Peyer's patch (tissue), 4 donors: Measurements from ENCODE around the gene SDF2. TPM values are rescaled to one million over a fixed set of nuclear protein-coding genes. Genes with fewer than 3 reads are reported as not detected.
"Not testable (repeated sequence)": the region's sequence is repeated elsewhere in the genome, so short reads cannot be mapped to it uniquely, and the experiment has no call there.

ENCODE experiments used
- DNase-seq, 3 donors: peaks; one replicate each; pipeline ENCODE4 v3.0.0-alpha.2; 2017 to 2019
- H3K27ac ChIP-seq, 4 donors: fragments of 200-600 bp; sonication (generic); one replicate each; pipeline ENCODE4 v1.5.1; 2016 to 2019
- H3K27me3 ChIP-seq, 2 donors: fragments of 200-600 bp; sonication (generic); one replicate each; pipeline ENCODE4 v1.5.1; 2019
- H3K36me3 ChIP-seq, 3 donors: fragments of 200-600 bp; sonication (generic); one replicate each; pipeline ENCODE4 v1.5.1; 2016 to 2019
- H3K4me1 ChIP-seq, 4 donors: fragments of 200-600 bp; sonication (generic); one replicate each; pipeline ENCODE4 v1.5.1; 2016 to 2019
- H3K4me3 ChIP-seq, 4 donors: fragments of 200-600 bp; sonication (generic); 1 replicate in 3 of 4; 2 replicates in 1 of 4; pipeline ENCODE4 v1.5.1; 2016 to 2019; ENCODE audit warnings: mild to moderate bottlenecking in 1 of 4
- H3K9me3 ChIP-seq, 4 donors: fragments of 200-600 bp; sonication (generic); one replicate each; pipeline ENCODE4 v1.5.1; 2016 to 2019; ENCODE audit warnings: mild to moderate bottlenecking in 1 of 4
- POLR2A ChIP-seq, 2 donors: fragments of 450-650 bp; IDR thresholded peaks; one replicate each; pipeline ENCODE4 v1.5.1; 2017; ENCODE audit warnings: antibody characterized with exemption in 2 of 2, mild to moderate bottlenecking in 2 of 2, moderate library complexity in 2 of 2
- total RNA-seq, 4 donors: library from RNA; depleted of rRNA; stranded (reverse); fragments of >200 nt; gene quantifications; one replicate each; pipeline ENCODE4 v1.1.0, GENCODE V29; 2016
- TF ChIP-seq, protein P1 (sequence below), 6 experiments: fragments of 450-650 bp in 4 of 6; fragments of 200-600 bp in 2 of 6; sonication (generic) in 1 of 6; IDR thresholded peaks; one replicate each; pipeline ENCODE4 v1.5.1; 2017 to 2019; ENCODE audit warnings: antibody characterized with exemption in 6 of 6, mild to moderate bottlenecking in 3 of 6, moderate library complexity in 1 of 6

Gene SDF2
- total RNA-seq, 4 donors from 2014 or later, result 39.6 to 60.5 (median 55.9) TPM

DNA sequence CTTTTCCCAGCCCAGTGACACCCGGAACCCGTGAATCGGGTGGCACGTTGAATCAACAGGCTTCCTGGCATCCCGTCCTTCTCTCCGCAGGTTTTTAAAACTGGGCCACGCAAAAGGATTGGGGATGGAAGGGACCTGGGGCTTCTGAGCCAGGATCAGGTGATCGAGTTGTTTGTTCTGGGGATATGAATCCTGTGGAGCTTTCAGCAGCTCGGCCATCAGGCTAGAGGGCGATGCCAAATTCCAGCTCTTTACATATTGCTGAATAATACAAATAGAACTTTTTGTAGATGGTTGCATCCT lies 772 bp upstream of the SDF2 start:
- Histone ChIP-seq H3K4me1 (peaks cover 0 to 33% (median 5%) of the 10 kb centered on the region in 4 donors), H3K36me3 (peaks cover 0 to 39% (median 0%) of the 10 kb centered on the region in 3 donors), H3K27me3 (no peaks in the 10 kb centered on the region), H3K4me3 (peak overlapping the region; percentile 58 to 88 (median 80)), H3K9me3 (no peaks in the 10 kb centered on the region), H3K27ac (peak overlapping the region; percentile 90 to 98 (median 94))
- DNase-seq, result no peak
- TF ChIP-seq, protein P1, sequence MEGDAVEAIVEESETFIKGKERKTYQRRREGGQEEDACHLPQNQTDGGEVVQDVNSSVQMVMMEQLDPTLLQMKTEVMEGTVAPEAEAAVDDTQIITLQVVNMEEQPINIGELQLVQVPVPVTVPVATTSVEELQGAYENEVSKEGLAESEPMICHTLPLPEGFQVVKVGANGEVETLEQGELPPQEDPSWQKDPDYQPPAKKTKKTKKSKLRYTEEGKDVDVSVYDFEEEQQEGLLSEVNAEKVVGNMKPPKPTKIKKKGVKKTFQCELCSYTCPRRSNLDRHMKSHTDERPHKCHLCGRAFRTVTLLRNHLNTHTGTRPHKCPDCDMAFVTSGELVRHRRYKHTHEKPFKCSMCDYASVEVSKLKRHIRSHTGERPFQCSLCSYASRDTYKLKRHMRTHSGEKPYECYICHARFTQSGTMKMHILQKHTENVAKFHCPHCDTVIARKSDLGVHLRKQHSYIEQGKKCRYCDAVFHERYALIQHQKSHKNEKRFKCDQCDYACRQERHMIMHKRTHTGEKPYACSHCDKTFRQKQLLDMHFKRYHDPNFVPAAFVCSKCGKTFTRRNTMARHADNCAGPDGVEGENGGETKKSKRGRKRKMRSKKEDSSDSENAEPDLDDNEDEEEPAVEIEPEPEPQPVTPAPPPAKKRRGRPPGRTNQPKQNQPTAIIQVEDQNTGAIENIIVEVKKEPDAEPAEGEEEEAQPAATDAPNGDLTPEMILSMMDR (IDR thresholded peaks at IDR 0.05), result no peak
- no peak for TF ChIP-seq POLR2A (IDR thresholded peaks at IDR 0.05)

DNA sequence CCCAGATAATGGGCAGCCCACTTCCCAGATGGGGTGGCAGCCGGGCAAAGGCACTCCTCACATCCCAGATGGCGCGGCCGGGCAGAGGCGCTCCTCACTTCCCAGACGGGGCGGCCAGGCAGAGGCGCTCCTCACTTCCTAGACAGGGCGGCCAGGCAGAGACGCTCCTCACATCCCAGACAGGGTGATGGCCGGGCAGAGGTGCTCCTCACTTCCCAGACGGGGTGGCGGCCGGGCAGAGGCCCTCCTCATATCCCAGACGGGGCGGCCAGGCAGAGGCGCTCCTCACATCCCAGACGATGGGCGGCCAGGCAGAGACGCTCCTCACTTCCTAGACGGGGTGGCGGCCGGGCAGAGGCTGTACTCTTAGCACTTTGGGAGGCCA lies 2.2 kb downstream of the SDF2 start:
- not testable (repeated sequence) for H3K27me3 ChIP-seq, DNase-seq, H3K27ac ChIP-seq, H3K4me3 ChIP-seq, H3K9me3 ChIP-seq
- Histone ChIP-seq H3K36me3 (peaks cover 0 to 46% (median 0%) of the 10 kb centered on the region in 3 donors), H3K4me1 (peaks cover 0 to 30% (median 5%) of the 10 kb centered on the region in 4 donors)

DNA sequence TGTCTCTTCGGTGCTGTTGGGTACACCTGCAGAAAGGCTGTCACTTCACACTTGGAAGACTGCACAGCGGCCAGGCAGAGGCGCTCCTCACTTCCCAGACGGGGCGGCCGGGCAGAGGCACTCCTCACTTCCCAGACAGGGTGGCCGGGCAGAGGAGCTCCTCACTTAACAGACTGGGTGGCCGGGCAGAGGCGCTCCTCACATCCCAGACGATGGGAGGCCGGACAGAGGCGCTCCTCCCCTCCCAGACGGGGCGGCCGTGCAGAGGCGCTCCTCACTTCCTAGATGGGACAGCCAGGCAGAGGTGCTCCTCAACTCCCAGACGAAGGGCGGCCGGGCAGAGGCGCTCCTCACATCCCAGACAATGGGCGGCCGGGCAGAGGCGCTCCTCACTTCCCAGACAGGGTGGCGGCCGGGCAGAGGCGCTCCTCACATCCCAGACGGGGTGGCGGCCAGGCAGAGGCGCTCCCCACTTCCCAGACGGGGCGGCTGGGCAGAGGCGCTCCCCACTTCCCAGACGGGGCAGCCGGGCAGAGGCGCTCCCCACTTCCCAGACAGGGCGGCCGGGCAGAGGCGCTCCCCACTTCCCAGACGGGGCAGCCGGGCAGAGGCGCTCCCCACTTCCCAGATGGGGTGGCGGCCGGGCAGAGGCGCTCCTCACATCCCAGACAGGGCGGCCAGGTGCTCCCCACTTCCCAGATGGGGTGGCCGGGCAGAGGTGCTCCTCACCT lies 2.8 kb downstream of the SDF2 start:
- not testable (repeated sequence) for H3K9me3 ChIP-seq, DNase-seq, H3K27me3 ChIP-seq, H3K4me3 ChIP-seq, H3K27ac ChIP-seq
- H3K4me1 ChIP-seq, result peaks cover 0 to 24% (median 5%) of the 10 kb centered on the region in 4 donors
- peaks cover 0 to 46% (median 0%) of the 10 kb centered on the region in 3 donors for H3K36me3 ChIP-seq

DNA sequence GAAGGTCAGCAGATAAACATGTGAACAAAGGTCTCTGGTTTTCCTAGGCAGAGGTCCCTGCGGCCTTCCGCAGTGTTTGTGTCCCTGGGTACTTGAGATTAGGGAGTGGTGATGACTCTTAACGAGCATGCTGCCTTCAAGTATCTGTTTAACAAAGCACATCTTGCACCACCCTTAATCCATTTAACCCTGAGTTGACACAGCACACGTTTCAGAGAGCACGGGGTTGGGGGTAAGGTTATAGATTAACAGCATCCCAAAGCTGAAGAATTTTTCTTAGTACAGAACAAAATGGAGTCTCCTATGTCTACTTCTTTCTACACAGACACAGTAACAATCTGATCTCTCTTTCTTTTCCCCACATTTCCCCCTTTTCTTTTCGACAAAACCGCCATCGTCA lies 3.4 kb downstream of the SDF2 start:
- H3K27me3 ChIP-seq, H3K27ac ChIP-seq, H3K4me3 ChIP-seq, H3K9me3 ChIP-seq, DNase-seq: not testable (repeated sequence)
- peaks cover 0 to 50% (median 0%) of the 10 kb centered on the region in 3 donors for H3K36me3 ChIP-seq
- peaks cover 0 to 18% (median 5%) of the 10 kb centered on the region in 4 donors for H3K4me1 ChIP-seq

DNA sequence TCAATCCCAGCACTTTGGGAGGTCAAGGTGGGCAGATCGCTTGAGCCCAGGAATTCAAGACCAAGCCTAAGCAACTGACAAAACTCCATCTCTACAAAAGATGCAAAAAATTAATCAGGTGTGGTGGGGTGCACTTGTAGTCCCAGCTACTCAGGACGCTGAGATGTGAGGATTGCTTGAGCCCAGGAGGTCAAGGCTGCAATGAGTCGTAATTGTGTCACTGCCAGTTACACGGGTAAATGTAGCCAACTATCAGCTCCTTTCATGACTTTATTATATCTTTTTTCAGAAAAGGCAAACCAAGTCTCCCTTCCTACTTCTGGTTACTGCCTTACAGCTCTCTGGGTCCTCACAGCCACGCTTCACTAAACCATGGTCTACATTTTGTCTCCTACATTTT lies 4.0 kb downstream of the SDF2 start:
- no peak overlapping the region for H3K27ac ChIP-seq
- H3K27me3 ChIP-seq, result no peaks in the 10 kb centered on the region
- DNase-seq, result no peak
- no peak for TF ChIP-seq POLR2A (IDR thresholded peaks at IDR 0.05)
- TF ChIP-seq, protein P1 (IDR thresholded peaks at IDR 0.05), result no peak
- H3K36me3 ChIP-seq, result peaks cover 0 to 55% (median 0%) of the 10 kb centered on the region in 3 donors
- no peak overlapping the region for H3K4me3 ChIP-seq
- H3K4me1 ChIP-seq, result peaks cover 0 to 12% (median 2%) of the 10 kb centered on the region in 4 donors
- no peaks in the 10 kb centered on the region for H3K9me3 ChIP-seq

DNA sequence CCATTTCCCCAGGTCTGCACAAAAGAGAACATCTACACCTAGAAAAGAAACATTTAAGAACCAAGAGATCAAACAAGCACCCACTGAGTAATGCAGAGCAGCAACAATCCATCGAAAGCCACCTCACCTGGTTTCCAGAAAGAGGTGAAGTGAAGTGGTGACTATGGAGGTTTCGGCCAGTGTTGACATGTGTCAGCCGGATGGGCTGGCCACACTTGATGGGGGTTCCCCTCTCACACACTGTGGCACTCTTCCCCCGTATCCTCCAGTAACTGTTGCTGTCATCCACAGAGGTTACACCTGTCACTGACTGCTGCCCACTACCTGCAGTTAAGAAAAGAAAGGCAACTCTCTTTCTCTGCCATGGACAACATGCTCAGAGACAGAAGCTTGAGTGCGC lies 6.5 kb downstream of the SDF2 start:
- no peaks in the 10 kb centered on the region for H3K27me3 ChIP-seq
- H3K36me3 ChIP-seq, result peaks cover 0 to 72% (median 0%) of the 10 kb centered on the region in 3 donors
- DNase-seq, result no peak
- H3K4me1 ChIP-seq, result peaks cover 0 to 1% (median 0%) of the 10 kb centered on the region in 4 donors
- no peaks in the 10 kb centered on the region for H3K9me3 ChIP-seq
- H3K4me3 ChIP-seq, result no peak overlapping the region
- TF ChIP-seq, protein P1 (IDR thresholded peaks at IDR 0.05), result no peak
- no peak for TF ChIP-seq POLR2A (IDR thresholded peaks at IDR 0.05)
- H3K27ac ChIP-seq, result no peak overlapping the region

DNA sequence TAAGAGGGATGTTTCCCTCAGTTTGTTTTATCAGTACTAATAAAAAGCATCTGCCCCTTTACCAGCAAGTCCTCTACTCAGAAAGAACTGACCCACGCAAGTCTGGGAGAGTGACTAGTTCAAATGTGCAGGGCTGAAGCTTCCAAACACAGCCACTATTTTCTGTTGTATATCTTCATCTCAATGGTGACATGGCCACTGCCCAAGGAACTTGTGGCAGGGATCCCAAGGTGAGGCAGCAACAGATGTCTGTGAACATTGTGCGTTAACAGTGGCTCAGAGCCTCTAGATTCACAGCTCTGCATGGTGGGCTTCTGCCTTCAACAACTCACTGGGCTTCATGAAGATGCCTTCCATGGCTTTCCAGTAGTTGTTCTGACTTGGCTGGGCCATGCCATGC lies 13.0 kb downstream of the SDF2 start:
- Histone ChIP-seq H3K27ac (no peak overlapping the region), H3K4me1 (peaks cover 0 to 21% (median 12%) of the 10 kb centered on the region in 4 donors), H3K9me3 (no peaks in the 10 kb centered on the region), H3K27me3 (no peaks in the 10 kb centered on the region), H3K36me3 (peaks cover 0 to 45% (median 0%) of the 10 kb centered on the region in 3 donors), H3K4me3 (no peak overlapping the region)
- TF ChIP-seq, protein P1 (IDR thresholded peaks at IDR 0.05), result no peak
- TF ChIP-seq POLR2A (IDR thresholded peaks at IDR 0.05), result no peak
- no peak for DNase-seq
